Uterus (tissue), 4 donors: ENCODE results near the gene SQOR. TPM values are rescaled to one million over a fixed set of nuclear protein-coding genes. Genes with fewer than 3 reads are reported as not detected.

Experiments
- DNase-seq, 2 donors: peaks; one replicate each; pipeline ENCODE4 v3.0.0-alpha.2; 2019 to 2020
- H3K27ac ChIP-seq, 2 donors: fragments of 200-600 bp; sonication (generic); 1 replicate in 1 of 2; 2 replicates in 1 of 2; pipeline ENCODE4 v1.5.1; 2016 to 2018
- H3K27me3 ChIP-seq, 2 donors: fragments of 200-600 bp; sonication (generic); one replicate each; pipeline ENCODE4 v1.5.1; 2018 to 2019; ENCODE audit warnings: control low read depth in 1 of 2
- H3K36me3 ChIP-seq, 2 donors: fragments of 200-600 bp; sonication (generic); one replicate each; pipeline ENCODE4 v1.5.1; 2019; ENCODE audit warnings: control low read depth in 1 of 2
- H3K4me1 ChIP-seq, 2 donors: fragments of 200-600 bp; sonication (generic); one replicate each; pipeline ENCODE4 v1.5.1; 2018 to 2019; ENCODE audit warnings: control low read depth in 1 of 2
- H3K4me3 ChIP-seq, 2 donors: fragments of 200-600 bp; sonication (generic); 1 replicate in 1 of 2; 2 replicates in 1 of 2; pipeline ENCODE4 v1.5.1; 2018 to 2019; ENCODE audit warnings: mild to moderate bottlenecking in 1 of 2
- H3K9me3 ChIP-seq, 2 donors: fragments of 200-600 bp; sonication (generic); one replicate each; pipeline ENCODE4 v1.5.1; 2019; ENCODE audit warnings: control low read depth in 1 of 2
- POLR2A ChIP-seq, 2 donors: fragments of 450-650 bp; IDR thresholded peaks; one replicate each; pipeline ENCODE4 v1.6.1; 2016; ENCODE audit warnings: antibody characterized with exemption in 2 of 2, mild to moderate bottlenecking in 1 of 2, moderate library complexity in 1 of 2
- intact Hi-C: fragments of 100-400 bp; cut with DNase I; formaldehyde crosslinking; loops from one replicate; pipeline ENCODE4 v1.15.1; 2023; ENCODE audit warnings: low total_unique reads
- total RNA-seq, 4 donors: library from RNA; depleted of rRNA in 3 of 4; stranded (reverse); fragments of >200 nt in 3 of 4; gene quantifications; one replicate each; pipeline versions ENCODE4 v1.1.0 to v1.2.4, GENCODE V29; 2014 to 2023
- TF ChIP-seq, protein P1 (sequence below), 4 experiments: fragments of 200-600 bp in 2 of 4; fragments of 450-650 bp in 2 of 4; sonication (generic) in 2 of 4; IDR thresholded peaks; one replicate each; pipeline ENCODE4 v1.5.1; 2016 to 2019; ENCODE audit warnings: antibody characterized with exemption in 4 of 4, mild to moderate bottlenecking in 2 of 4, moderate library complexity in 1 of 4
- donor health status: DM: yes; HTN: yes; CAD: no.

Gene SQOR
- total RNA-seq, 4 donors from 2014 or later: 11.5 to 37.1 (median 19.3) TPM

- TF ChIP-seq, protein P1, sequence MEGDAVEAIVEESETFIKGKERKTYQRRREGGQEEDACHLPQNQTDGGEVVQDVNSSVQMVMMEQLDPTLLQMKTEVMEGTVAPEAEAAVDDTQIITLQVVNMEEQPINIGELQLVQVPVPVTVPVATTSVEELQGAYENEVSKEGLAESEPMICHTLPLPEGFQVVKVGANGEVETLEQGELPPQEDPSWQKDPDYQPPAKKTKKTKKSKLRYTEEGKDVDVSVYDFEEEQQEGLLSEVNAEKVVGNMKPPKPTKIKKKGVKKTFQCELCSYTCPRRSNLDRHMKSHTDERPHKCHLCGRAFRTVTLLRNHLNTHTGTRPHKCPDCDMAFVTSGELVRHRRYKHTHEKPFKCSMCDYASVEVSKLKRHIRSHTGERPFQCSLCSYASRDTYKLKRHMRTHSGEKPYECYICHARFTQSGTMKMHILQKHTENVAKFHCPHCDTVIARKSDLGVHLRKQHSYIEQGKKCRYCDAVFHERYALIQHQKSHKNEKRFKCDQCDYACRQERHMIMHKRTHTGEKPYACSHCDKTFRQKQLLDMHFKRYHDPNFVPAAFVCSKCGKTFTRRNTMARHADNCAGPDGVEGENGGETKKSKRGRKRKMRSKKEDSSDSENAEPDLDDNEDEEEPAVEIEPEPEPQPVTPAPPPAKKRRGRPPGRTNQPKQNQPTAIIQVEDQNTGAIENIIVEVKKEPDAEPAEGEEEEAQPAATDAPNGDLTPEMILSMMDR (IDR thresholded peaks at IDR 0.05): no peak
- no peak for TF ChIP-seq POLR2A (IDR thresholded peaks at IDR 0.05)
- intact Hi-C loops: no loop called here
- Histone ChIP-seq H3K27ac (no peak overlapping the region), H3K36me3 (no peaks in the 10 kb centered on the region), H3K4me1 (peaks cover 0 to 3% of the 10 kb centered on the region in 2 donors), H3K27me3 (no peaks in the 10 kb centered on the region), H3K4me3 (no peak overlapping the region), H3K9me3 (no peaks in the 10 kb centered on the region)
- no peak for DNase-seq
Measured at GRCh38 chr15:45650889-45651525, 16.2 kb downstream of the SQOR start.

- no peak overlapping the region for H3K27ac ChIP-seq
- intact Hi-C loops: no loop called here
- H3K36me3 ChIP-seq: no peaks in the 10 kb centered on the region
- TF ChIP-seq POLR2A (IDR thresholded peaks at IDR 0.05): no peak
- TF ChIP-seq, protein P1 (IDR thresholded peaks at IDR 0.05): no peak
- no peaks in the 10 kb centered on the region for H3K27me3 ChIP-seq
- H3K9me3 ChIP-seq: no peaks in the 10 kb centered on the region
- no peaks in the 10 kb centered on the region for H3K4me1 ChIP-seq
- DNase-seq: no peak
- H3K4me3 ChIP-seq: no peak overlapping the region
Measured at GRCh38 chr15:45653702-45654424, 19.0 kb downstream of the SQOR start.

DNA sequence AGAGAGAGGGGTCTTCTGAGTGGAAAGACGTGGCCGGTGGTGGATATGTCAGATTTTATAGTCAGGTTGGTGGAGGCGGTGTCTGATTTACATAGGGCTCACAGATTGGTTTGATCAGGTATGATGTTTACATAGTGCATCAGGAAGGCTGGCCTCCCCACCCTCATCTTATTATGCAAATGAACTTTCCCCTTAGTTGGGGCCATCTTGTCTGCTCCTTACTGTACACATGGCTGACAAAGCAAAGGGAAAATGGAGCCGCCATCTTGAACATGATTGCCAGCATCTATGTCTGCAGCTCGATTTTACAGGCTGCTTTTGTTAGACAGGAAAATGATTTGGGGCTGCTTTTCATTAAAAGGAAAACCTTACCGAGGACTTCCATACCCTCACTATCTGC lies 19.9 kb downstream of the SQOR start:
- no peaks in the 10 kb centered on the region for H3K27me3 ChIP-seq
- no peaks in the 10 kb centered on the region for H3K9me3 ChIP-seq
- TF ChIP-seq, protein P1 (IDR thresholded peaks at IDR 0.05): no peak
- TF ChIP-seq POLR2A (IDR thresholded peaks at IDR 0.05): no peak
- DNase-seq: no peak
- no peak overlapping the region for H3K27ac ChIP-seq
- H3K4me1 ChIP-seq: no peaks in the 10 kb centered on the region
- no peak overlapping the region for H3K4me3 ChIP-seq
- no peaks in the 10 kb centered on the region for H3K36me3 ChIP-seq
- intact Hi-C loops: no loop called here

- Histone ChIP-seq H3K9me3 (no peaks in the 10 kb centered on the region), H3K27ac (peak overlapping the region in 1 of 2 donors; percentile 53), H3K4me1 (no peaks in the 10 kb centered on the region), H3K4me3 (no peak overlapping the region), H3K27me3 (no peaks in the 10 kb centered on the region), H3K36me3 (no peaks in the 10 kb centered on the region)
- intact Hi-C loops: no loop called here
- no peak for DNase-seq
- TF ChIP-seq, protein P1 (IDR thresholded peaks at IDR 0.05): no peak
- no peak for TF ChIP-seq POLR2A (IDR thresholded peaks at IDR 0.05)
Measured at GRCh38 chr15:45657254-45657653, 22.4 kb downstream of the SQOR start.
